Peyer's patch (tissue), 4 donors: ENCODE measurements around the gene MACROD2.

ENCODE experiments used
- POLR2A ChIP-seq, 2 donors: fragments of 450-650 bp; IDR thresholded peaks; one replicate each; pipeline ENCODE4 v1.5.1; 2017; ENCODE audit warnings: antibody characterized with exemption in 2 of 2, mild to moderate bottlenecking in 2 of 2, moderate library complexity in 2 of 2
- TF ChIP-seq, protein P1 (sequence below), 6 experiments: fragments of 450-650 bp in 4 of 6; fragments of 200-600 bp in 2 of 6; sonication (generic) in 1 of 6; IDR thresholded peaks; one replicate each; pipeline ENCODE4 v1.5.1; 2017 to 2019; ENCODE audit warnings: antibody characterized with exemption in 6 of 6, mild to moderate bottlenecking in 3 of 6, moderate library complexity in 1 of 6

DNA sequence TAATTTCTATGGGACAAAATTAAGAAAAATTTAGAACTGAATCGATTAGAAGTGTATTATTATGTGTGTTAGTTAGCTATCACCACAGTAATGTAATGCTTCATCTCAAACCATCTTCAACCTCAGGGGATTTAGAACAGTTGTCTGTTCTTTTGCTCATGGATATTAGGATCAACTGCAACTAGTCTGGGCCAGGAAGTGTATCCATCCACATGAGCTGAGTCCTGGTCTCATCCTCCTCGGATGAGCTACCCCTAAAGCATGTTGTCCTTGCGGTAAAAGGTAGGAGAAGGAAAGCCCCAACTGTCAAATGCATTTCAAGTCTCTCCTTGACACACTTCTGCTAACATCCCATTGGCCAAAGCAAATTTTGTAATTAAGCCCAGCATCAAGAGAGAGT is 2040.3 kb downstream of the MACROD2 start:
- TF ChIP-seq, protein P1, sequence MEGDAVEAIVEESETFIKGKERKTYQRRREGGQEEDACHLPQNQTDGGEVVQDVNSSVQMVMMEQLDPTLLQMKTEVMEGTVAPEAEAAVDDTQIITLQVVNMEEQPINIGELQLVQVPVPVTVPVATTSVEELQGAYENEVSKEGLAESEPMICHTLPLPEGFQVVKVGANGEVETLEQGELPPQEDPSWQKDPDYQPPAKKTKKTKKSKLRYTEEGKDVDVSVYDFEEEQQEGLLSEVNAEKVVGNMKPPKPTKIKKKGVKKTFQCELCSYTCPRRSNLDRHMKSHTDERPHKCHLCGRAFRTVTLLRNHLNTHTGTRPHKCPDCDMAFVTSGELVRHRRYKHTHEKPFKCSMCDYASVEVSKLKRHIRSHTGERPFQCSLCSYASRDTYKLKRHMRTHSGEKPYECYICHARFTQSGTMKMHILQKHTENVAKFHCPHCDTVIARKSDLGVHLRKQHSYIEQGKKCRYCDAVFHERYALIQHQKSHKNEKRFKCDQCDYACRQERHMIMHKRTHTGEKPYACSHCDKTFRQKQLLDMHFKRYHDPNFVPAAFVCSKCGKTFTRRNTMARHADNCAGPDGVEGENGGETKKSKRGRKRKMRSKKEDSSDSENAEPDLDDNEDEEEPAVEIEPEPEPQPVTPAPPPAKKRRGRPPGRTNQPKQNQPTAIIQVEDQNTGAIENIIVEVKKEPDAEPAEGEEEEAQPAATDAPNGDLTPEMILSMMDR (IDR thresholded peaks at IDR 0.05): no peak
- TF ChIP-seq POLR2A (IDR thresholded peaks at IDR 0.05): no peak
